ENCODE data around the gene CD8B.
"Not testable (repeated sequence)": the region's sequence is repeated elsewhere in the genome, so short reads cannot be mapped to it uniquely, and the experiment has no call there.

GRCh38 chr2:86862380-86862703 is 656 bp upstream of the CD8B start:
- not testable (repeated sequence) for TF ChIP-seq CTCF (conservative IDR thresholded peaks at IDR 0.05; ENCODE audit: low read depth, low read length); EZH2 (IDR thresholded peaks at IDR 0.05; ENCODE audit: low read length, unreplicated experiment); EZH2phosphoT487 (IDR thresholded peaks at IDR 0.05; ENCODE audit: borderline replicate concordance, low read length)
